Measurements from ENCODE around the gene COL5A1.

COL5A1 gene

DNA sequence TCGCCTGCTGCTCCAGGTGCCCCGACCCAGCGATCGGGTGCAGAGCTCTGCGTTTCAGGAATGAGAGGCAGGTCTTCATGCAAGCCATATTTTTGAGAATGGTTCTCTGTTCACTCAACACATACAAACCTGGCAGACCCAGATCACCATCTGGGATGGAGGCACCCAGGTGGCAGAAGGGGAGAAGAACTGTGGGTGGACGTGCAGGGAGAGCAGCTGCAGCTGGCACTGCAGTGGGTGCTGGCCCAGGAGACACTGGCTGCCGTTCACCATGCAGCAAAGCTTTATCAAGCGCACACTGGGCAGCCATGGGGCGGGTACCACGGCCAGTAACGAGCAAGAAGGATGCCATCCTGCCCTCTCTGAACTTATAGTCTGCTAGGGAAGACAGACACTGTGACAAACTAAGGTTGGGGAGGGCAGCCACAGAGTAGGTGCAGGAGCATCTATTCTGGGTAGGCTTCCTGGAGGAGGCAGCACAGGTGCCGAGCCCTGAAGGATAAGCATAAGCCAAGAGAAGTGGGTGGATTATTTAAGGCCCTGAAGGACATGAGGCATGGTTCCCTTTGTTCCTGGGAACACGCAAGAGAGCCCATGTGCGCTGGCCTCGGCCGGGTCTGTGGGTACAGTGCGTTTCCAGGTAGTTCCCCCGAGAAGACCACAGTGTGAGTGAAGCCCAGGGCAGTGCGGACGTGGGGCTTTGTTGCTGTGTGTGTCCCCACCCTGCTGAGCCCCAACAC lies 192.8 kb downstream of the COL5A1 start:
- no peaks in the 10 kb centered on the region for H3K4me1 ChIP-seq (ENCODE audit: control insufficient read depth, insufficient read depth, low read length)
- no peaks in the 10 kb centered on the region for H3K9me3 ChIP-seq (replicated peaks; ENCODE audit: low read length)
- H3K36me3 ChIP-seq (ENCODE audit: insufficient read depth, low read length), result peaks cover 89% of the 10 kb centered on the region
- H3K4me3 ChIP-seq (ENCODE audit: low read length), result no peak overlapping the region
- H3K4me2 ChIP-seq (ENCODE audit: low read length), result no peak overlapping the region
- H3K9ac ChIP-seq (ENCODE audit: low read depth, low read length), result no peak overlapping the region
- no peaks in the 10 kb centered on the region for H3K27me3 ChIP-seq (ENCODE audit: control insufficient read depth, insufficient read depth, low read length)

DNA sequence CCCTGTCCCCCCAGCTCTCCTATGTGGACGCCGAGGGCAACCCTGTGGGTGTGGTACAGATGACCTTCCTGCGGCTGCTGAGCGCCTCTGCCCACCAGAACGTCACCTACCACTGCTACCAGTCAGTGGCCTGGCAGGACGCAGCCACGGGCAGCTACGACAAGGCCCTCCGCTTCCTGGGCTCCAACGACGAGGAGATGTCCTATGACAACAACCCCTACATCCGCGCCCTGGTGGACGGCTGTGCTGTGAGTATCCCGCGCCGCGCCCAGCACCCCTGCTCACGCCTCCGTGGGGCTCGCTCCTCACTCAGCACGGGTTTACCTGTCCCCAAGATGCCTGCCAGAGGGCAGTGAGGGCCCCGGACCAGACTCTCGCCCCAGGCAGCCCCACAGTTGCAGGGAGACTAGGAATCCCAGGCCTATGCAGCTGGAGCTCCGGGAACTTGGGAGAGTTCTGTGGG lies 193.4 kb downstream of the COL5A1 start:
- Histone ChIP-seq H3K4me2 (ENCODE audit: low read length) (no peak overlapping the region), H3K27me3 (ENCODE audit: control insufficient read depth, insufficient read depth, low read length) (no peaks in the 10 kb centered on the region), H3K36me3 (ENCODE audit: insufficient read depth, low read length) (peaks cover 88% of the 10 kb centered on the region), H3K4me1 (ENCODE audit: control insufficient read depth, insufficient read depth, low read length) (no peaks in the 10 kb centered on the region), H3K9me3 (replicated peaks; ENCODE audit: low read length) (no peaks in the 10 kb centered on the region), H3K4me3 (ENCODE audit: low read length) (no peak overlapping the region), H3K9ac (ENCODE audit: low read depth, low read length) (no peak overlapping the region)

GRCh38 chr9:134835448-134835847 lies 193.8 kb downstream of the COL5A1 start:
- Histone ChIP-seq H3K4me3 (ENCODE audit: low read length) (no peak overlapping the region), H3K36me3 (ENCODE audit: insufficient read depth, low read length) (peaks cover 88% of the 10 kb centered on the region), H3K9me3 (replicated peaks; ENCODE audit: low read length) (no peaks in the 10 kb centered on the region), H3K9ac (ENCODE audit: low read depth, low read length) (no peak overlapping the region), H3K4me2 (ENCODE audit: low read length) (no peak overlapping the region), H3K27me3 (ENCODE audit: control insufficient read depth, insufficient read depth, low read length) (no peaks in the 10 kb centered on the region), H3K4me1 (ENCODE audit: control insufficient read depth, insufficient read depth, low read length) (no peaks in the 10 kb centered on the region)

GRCh38 chr9:134835987-134836386 lies 194.4 kb downstream of the COL5A1 start:
- Histone ChIP-seq H3K27me3 (ENCODE audit: control insufficient read depth, insufficient read depth, low read length) (no peaks in the 10 kb centered on the region), H3K4me3 (ENCODE audit: low read length) (no peak overlapping the region), H3K36me3 (ENCODE audit: insufficient read depth, low read length) (peaks cover 88% of the 10 kb centered on the region), H3K4me1 (ENCODE audit: control insufficient read depth, insufficient read depth, low read length) (no peaks in the 10 kb centered on the region), H3K9ac (ENCODE audit: low read depth, low read length) (no peak overlapping the region), H3K9me3 (replicated peaks; ENCODE audit: low read length) (no peaks in the 10 kb centered on the region), H3K4me2 (ENCODE audit: low read length) (no peak overlapping the region)

DNA sequence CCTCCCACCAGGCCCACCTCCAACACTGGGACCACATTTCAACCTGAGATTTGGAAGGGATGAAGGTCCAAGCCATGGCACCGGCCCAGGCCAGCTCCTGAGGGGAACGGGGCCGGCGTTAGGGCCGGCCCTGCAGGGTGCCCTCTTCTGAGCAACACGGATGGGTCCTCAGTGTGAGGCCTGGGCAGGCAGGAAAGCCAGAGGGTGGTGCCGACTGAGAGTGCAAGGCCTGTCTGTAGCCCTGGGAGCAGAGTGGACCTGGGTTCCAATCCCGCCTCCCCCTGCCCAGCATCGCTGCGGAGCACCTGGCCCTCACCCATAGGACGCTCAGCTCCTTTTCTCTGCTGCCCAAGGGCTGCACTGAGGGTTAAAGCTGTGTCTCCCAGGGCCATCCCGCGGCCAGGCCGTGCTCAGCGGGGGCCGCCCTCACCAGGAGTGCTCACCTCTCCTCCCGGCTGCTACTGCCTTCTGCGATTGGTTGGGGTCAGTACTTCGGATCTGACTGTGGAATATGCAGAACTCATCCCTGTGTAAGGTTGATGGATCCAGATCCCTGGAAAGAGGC lies 194.9 kb downstream of the COL5A1 start:
- Histone ChIP-seq H3K9ac (ENCODE audit: low read depth, low read length) (no peak overlapping the region), H3K9me3 (replicated peaks; ENCODE audit: low read length) (no peaks in the 10 kb centered on the region), H3K4me3 (ENCODE audit: low read length) (no peak overlapping the region), H3K36me3 (ENCODE audit: insufficient read depth, low read length) (peaks cover 88% of the 10 kb centered on the region), H3K4me2 (ENCODE audit: low read length) (no peak overlapping the region), H3K4me1 (ENCODE audit: control insufficient read depth, insufficient read depth, low read length) (no peaks in the 10 kb centered on the region), H3K27me3 (ENCODE audit: control insufficient read depth, insufficient read depth, low read length) (no peaks in the 10 kb centered on the region)

GRCh38 chr9:134837529-134837928 lies 195.9 kb downstream of the COL5A1 start:
- Histone ChIP-seq H3K36me3 (ENCODE audit: insufficient read depth, low read length) (peaks cover 95% of the 10 kb centered on the region), H3K4me3 (ENCODE audit: low read length) (no peak overlapping the region), H3K9me3 (replicated peaks; ENCODE audit: low read length) (no peaks in the 10 kb centered on the region), H3K9ac (ENCODE audit: low read depth, low read length) (no peak overlapping the region), H3K4me2 (ENCODE audit: low read length) (no peak overlapping the region), H3K4me1 (ENCODE audit: control insufficient read depth, insufficient read depth, low read length) (no peaks in the 10 kb centered on the region), H3K27me3 (ENCODE audit: control insufficient read depth, insufficient read depth, low read length) (no peaks in the 10 kb centered on the region)

GRCh38 chr9:134838651-134839454 lies 197.2 kb downstream of the COL5A1 start:
- Histone ChIP-seq H3K9ac (ENCODE audit: low read depth, low read length) (no peak overlapping the region), H3K9me3 (replicated peaks; ENCODE audit: low read length) (no peaks in the 10 kb centered on the region), H3K4me1 (ENCODE audit: control insufficient read depth, insufficient read depth, low read length) (no peaks in the 10 kb centered on the region), H3K4me3 (ENCODE audit: low read length) (no peak overlapping the region), H3K36me3 (ENCODE audit: insufficient read depth, low read length) (peaks cover 95% of the 10 kb centered on the region), H3K27me3 (ENCODE audit: control insufficient read depth, insufficient read depth, low read length) (no peaks in the 10 kb centered on the region), H3K4me2 (ENCODE audit: low read length) (no peak overlapping the region)

GRCh38 chr9:134839455-134840125 lies 198.0 kb downstream of the COL5A1 start:
- Histone ChIP-seq H3K9ac (ENCODE audit: low read depth, low read length) (no peak overlapping the region), H3K36me3 (ENCODE audit: insufficient read depth, low read length) (peaks cover 95% of the 10 kb centered on the region), H3K9me3 (replicated peaks; ENCODE audit: low read length) (no peaks in the 10 kb centered on the region)

DNA sequence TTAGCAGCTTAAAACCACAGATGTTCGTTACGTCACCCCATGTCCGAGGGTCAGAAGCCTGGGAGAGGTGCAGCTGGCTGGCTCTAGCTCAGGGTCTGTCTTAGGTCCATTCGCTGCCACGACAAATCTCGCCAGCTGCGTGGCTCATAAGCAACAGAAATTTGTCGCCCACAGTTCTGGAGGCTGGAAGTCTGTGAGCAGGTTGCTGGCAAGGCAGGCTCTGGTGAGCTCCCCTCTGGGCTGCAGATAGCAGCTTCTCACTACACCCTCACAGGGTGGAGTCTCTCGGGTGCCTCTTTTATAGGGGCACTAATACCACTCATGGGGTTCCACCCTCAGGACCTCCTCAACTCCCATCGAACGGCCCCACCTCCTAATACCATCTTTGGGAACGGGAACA lies 198.9 kb downstream of the COL5A1 start:
- no peaks in the 10 kb centered on the region for H3K4me1 ChIP-seq (ENCODE audit: control insufficient read depth, insufficient read depth, low read length)
- no peak overlapping the region for H3K4me3 ChIP-seq (ENCODE audit: low read length)
- H3K36me3 ChIP-seq (ENCODE audit: insufficient read depth, low read length), result peaks cover 96% of the 10 kb centered on the region
- no peaks in the 10 kb centered on the region for H3K9me3 ChIP-seq (replicated peaks; ENCODE audit: low read length)
- H3K9ac ChIP-seq (ENCODE audit: low read depth, low read length), result no peak overlapping the region
- no peaks in the 10 kb centered on the region for H3K27me3 ChIP-seq (ENCODE audit: control insufficient read depth, insufficient read depth, low read length)
- no peak overlapping the region for H3K4me2 ChIP-seq (ENCODE audit: low read length)

More at GRCh38 chr9:134839455-134840125, 198.0 kb downstream of the COL5A1 start:
- Histone ChIP-seq H3K4me1 (ENCODE audit: control insufficient read depth, insufficient read depth, low read length) (no peaks in the 10 kb centered on the region), H3K4me2 (ENCODE audit: low read length) (no peak overlapping the region), H3K27me3 (ENCODE audit: control insufficient read depth, insufficient read depth, low read length) (no peaks in the 10 kb centered on the region), H3K4me3 (ENCODE audit: low read length) (no peak overlapping the region)

DNA sequence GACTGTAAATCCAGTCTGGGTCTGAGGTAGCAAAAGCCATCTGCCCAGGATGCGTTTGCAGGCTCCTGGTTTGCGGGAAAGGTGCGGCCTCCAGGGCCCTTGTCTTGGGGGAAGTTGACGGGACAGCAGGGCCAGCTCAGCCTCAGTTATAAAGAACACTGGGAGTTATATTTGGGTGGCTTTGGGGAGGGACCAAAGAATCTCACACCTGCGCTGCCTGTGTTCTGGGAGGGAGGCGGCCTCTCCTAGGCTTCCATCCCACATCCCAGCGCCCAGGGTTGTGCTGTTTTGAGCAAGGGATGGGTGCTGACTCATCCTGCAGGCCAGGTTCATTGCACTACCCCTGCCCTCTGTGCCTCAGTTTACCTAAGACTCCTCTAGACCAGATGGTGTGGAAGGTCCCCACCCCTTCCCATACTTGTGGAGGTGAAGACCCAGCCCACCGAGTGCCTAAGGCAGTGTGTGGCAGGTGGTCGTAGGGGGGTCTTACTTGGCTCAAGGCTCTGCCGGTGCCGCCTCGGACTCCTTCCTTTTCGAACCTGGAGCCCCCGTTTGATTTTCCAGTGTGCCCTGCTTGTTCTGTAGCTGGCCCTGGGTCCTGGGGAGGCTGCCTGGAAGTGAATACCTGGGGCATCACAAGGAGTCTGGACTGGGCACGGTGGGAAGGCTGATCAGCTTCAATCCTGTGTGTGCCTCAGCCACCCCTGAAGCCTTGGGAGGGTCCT lies 199.7 kb downstream of the COL5A1 start:
- Histone ChIP-seq H3K4me1 (ENCODE audit: control insufficient read depth, insufficient read depth, low read length) (no peaks in the 10 kb centered on the region), H3K4me2 (ENCODE audit: low read length) (no peak overlapping the region), H3K36me3 (ENCODE audit: insufficient read depth, low read length) (peaks cover 96% of the 10 kb centered on the region), H3K4me3 (ENCODE audit: low read length) (no peak overlapping the region), H3K9me3 (replicated peaks; ENCODE audit: low read length) (no peaks in the 10 kb centered on the region), H3K9ac (ENCODE audit: low read depth, low read length) (no peak overlapping the region), H3K27me3 (ENCODE audit: control insufficient read depth, insufficient read depth, low read length) (no peaks in the 10 kb centered on the region)

DNA sequence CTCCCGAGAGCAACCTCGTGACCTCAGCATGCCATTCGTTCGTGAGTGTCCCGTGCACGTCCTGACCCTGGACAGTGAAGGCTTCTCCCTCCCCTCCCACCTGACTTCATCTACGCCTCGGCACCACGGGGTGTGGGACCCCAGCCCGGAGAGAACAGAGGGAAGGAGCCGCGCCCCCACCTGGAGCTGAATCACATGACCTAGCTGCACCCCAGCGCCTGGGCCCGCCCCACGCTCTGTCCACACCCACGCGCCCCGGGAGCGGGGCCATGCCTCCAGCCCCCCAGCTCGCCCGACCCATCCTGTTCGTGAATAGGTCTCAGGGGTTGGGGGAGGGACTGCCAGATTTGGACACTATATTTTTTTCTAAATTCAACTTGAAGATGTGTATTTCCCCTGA lies 200.7 kb downstream of the COL5A1 start:
- Histone ChIP-seq H3K9me3 (replicated peaks; ENCODE audit: low read length) (no peaks in the 10 kb centered on the region), H3K4me2 (ENCODE audit: low read length) (no peak overlapping the region), H3K9ac (ENCODE audit: low read depth, low read length) (no peak overlapping the region), H3K4me3 (ENCODE audit: low read length) (no peak overlapping the region), H3K36me3 (ENCODE audit: insufficient read depth, low read length) (peaks cover 88% of the 10 kb centered on the region), H3K27me3 (ENCODE audit: control insufficient read depth, insufficient read depth, low read length) (no peaks in the 10 kb centered on the region), H3K4me1 (ENCODE audit: control insufficient read depth, insufficient read depth, low read length) (no peaks in the 10 kb centered on the region)

Measured in skeletal muscle satellite cell (primary cell).